ENCODE data around the gene SDR42E1. TPM values are rescaled to one million over a fixed set of nuclear protein-coding genes. Genes with fewer than 3 reads are reported as not detected.

SDR42E1 gene
- total and polyA plus RNA-seq, 2 donors (not counting 3 experiments of a cell fraction or from before 2014, with no cell fraction given): 0.08 TPM; not detected in 1

- H3K4me2 ChIP-seq (ENCODE audit: insufficient read depth, low read length): no peak overlapping the region
- H4K20me1 ChIP-seq (replicated peaks; ENCODE audit: control insufficient read depth, extremely low read depth, insufficient read depth, low read length): no peaks in the 10 kb centered on the region
- no peaks in the 10 kb centered on the region for H3K36me3 ChIP-seq (ENCODE audit: control insufficient read depth in 2 of 2, extremely low read depth in 1 of 2, insufficient read depth in 2 of 2, low read length in 2 of 2)
- BruUV-seq (replicated peaks): no TSS peak
- DNase-seq (ENCODE audit: low read depth, low spot score) (peak; percentile 70), FAIRE-seq (peak; percentile 40)
- H3K4me1 ChIP-seq (ENCODE audit: control insufficient read depth, extremely low read depth, insufficient read depth, low read length): no peaks in the 10 kb centered on the region
- TF ChIP-seq JUN (IDR thresholded peaks at IDR 0.05; ENCODE audit: borderline replicate concordance, insufficient read depth, insufficient read length, low read depth): peak; percentile 39
- no peak for TF ChIP-seq POLR2A (IDR thresholded peaks at IDR 0.05; ENCODE audit: low read depth, low read length)
- TF ChIP-seq CTCF (IDR thresholded peaks at IDR 0.05; ENCODE audit: extremely low read depth in 1 of 2, insufficient read depth in 1 of 2, low read depth in 1 of 2, low read length in 2 of 2): peak; percentile 37 to 47
- no peak for TF ChIP-seq MAX (IDR thresholded peaks at IDR 0.05; ENCODE audit: insufficient read depth, insufficient read length)
- TF ChIP-seq MYC (IDR thresholded peaks at IDR 0.05; ENCODE audit: low read depth, low read length): no peak
- TF ChIP-seq FOS (IDR thresholded peaks at IDR 0.05; ENCODE audit: borderline replicate concordance, insufficient read depth, low read length): peak; percentile 7
- H3K4me3 ChIP-seq (replicated peaks in 1 of 3; ENCODE audit: insufficient read depth in 1 of 3, low read depth in 1 of 3, low read length in 3 of 3): no peak overlapping the region
- ChIA-PET POLR2A (no interaction called here), CTCF (interaction anchor here (0.6 to 8.5 kb wide), 19 partner anchors 10 to 516 kb away, joined by 3 to 171 read pairs (median 3); no protein-coding TSS in a partner anchor)
- no peak overlapping the region for H3K27ac ChIP-seq (ENCODE audit: insufficient read depth, low read depth, low read length)
- intact Hi-C loops (cut with micrococcal nuclease) (loop anchor here (1.0 to 10.0 kb wide), 6 partner anchors 56 to 514 kb away; partner anchors contain the start of gene MPHOSPH6), dilution Hi-C loops (cut with MboI; ENCODE audit: extremely low pct_ligation_motif_present, low sequenced_read_pairs) (no loop called here)
- H3K9ac ChIP-seq (replicated peaks; ENCODE audit: extremely low read depth, insufficient read depth, low read length): no peak overlapping the region
- no peaks in the 10 kb centered on the region for H3K79me2 ChIP-seq (ENCODE audit: control insufficient read depth, insufficient read depth, low read length)
- H3K9me1 ChIP-seq (replicated peaks; ENCODE audit: control insufficient read depth, extremely low read depth, insufficient read depth, low read length): no peaks in the 10 kb centered on the region
- H3K27me3 ChIP-seq (ENCODE audit: control insufficient read depth in 2 of 2, insufficient read depth in 2 of 2, low read length in 2 of 2): no peaks in the 10 kb centered on the region
- H2AFZ ChIP-seq (ENCODE audit: low read depth, low read length): no peak overlapping the region
- no peaks in the 10 kb centered on the region for H3K9me3 ChIP-seq (replicated peaks; ENCODE audit: control insufficient read depth, insufficient read depth, low read length)
These were observed 70.3 kb downstream of the SDR42E1 start for GRCh38 chr16:81940781-81941560.
